ENCODE measurements around the gene TNNI3K. TPM values are rescaled to one million over a fixed set of nuclear protein-coding genes. Genes with fewer than 3 reads are reported as not detected.

TNNI3K gene
- total RNA-seq, 1 donor from 2014 or later: not detected

DNA sequence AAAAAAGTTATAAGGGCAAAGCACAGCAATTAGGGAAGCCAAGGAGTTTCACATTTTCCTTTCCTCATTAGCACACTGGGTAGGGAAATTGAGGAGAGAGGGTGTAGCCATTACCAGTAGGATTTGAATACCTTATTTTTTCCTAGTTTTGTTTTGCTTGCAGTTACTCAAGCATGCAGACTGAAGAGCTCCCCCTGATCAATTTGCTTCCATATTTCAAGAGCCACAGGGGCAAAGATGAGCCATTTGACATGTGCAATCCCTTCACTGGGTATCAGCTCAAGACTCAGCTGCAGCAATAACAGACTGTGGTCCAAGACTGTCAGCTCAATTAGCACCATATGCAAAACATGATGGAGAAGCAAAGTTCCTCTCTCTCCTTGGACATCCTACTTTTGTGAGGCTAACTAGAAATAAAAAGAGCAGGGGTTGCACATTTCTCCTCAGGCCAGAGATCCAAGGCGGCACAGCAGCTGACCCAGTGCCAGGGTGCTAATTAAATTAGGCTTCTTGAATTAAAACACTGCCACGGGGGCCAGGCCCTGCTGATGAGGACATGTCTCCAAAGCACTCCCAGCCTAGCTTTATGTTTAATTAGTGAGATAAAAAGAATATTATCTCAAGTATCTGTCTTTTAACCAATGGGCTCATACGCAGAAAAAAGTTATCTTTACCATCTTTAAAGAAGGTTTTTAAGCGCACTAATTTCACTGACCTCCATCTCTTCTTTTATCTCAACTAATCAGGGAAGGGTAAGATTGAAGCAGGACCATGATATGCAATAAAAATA is 314.0 kb downstream of the TNNI3K start:
- H3K27me3 Mint-ChIP-seq (ENCODE audit: unreplicated experiment): peaks cover 3% of the 10 kb centered on the region
- TF ChIP-seq, protein P1, sequence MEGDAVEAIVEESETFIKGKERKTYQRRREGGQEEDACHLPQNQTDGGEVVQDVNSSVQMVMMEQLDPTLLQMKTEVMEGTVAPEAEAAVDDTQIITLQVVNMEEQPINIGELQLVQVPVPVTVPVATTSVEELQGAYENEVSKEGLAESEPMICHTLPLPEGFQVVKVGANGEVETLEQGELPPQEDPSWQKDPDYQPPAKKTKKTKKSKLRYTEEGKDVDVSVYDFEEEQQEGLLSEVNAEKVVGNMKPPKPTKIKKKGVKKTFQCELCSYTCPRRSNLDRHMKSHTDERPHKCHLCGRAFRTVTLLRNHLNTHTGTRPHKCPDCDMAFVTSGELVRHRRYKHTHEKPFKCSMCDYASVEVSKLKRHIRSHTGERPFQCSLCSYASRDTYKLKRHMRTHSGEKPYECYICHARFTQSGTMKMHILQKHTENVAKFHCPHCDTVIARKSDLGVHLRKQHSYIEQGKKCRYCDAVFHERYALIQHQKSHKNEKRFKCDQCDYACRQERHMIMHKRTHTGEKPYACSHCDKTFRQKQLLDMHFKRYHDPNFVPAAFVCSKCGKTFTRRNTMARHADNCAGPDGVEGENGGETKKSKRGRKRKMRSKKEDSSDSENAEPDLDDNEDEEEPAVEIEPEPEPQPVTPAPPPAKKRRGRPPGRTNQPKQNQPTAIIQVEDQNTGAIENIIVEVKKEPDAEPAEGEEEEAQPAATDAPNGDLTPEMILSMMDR (IDR thresholded peaks at IDR 0.05; ENCODE audit: partially characterized antibody, unreplicated experiment): no peak
- DNase-seq: no peak
- H3K36me3 Mint-ChIP-seq (ENCODE audit: unreplicated experiment): no peaks in the 10 kb centered on the region
- peaks cover 14% of the 10 kb centered on the region for H3K4me1 Mint-ChIP-seq (ENCODE audit: low read depth, unreplicated experiment)
- H3K27ac Mint-ChIP-seq (ENCODE audit: unreplicated experiment): no peak overlapping the region
- no peak overlapping the region for H3K4me3 Mint-ChIP-seq (ENCODE audit: unreplicated experiment)
- no peaks in the 10 kb centered on the region for H3K9me3 Mint-ChIP-seq (ENCODE audit: unreplicated experiment)

- Mint-ChIP-seq H3K27me3 (ENCODE audit: unreplicated experiment) (peaks cover 3% of the 10 kb centered on the region), H3K9me3 (ENCODE audit: unreplicated experiment) (peaks cover 3% of the 10 kb centered on the region), H3K36me3 (ENCODE audit: unreplicated experiment) (no peaks in the 10 kb centered on the region), H3K27ac (ENCODE audit: unreplicated experiment) (no peak overlapping the region), H3K4me3 (ENCODE audit: unreplicated experiment) (no peak overlapping the region), H3K4me1 (ENCODE audit: low read depth, unreplicated experiment) (peaks cover 14% of the 10 kb centered on the region)
- DNase-seq: no peak
- TF ChIP-seq, protein P1 (IDR thresholded peaks at IDR 0.05; ENCODE audit: partially characterized antibody, unreplicated experiment): no peak
These were observed 314.7 kb downstream of the TNNI3K start for GRCh38 chr1:74549932-74550331.

GRCh38 chr1:74570797-74571492 is 335.8 kb downstream of the TNNI3K start:
- no peak overlapping the region for H3K27ac Mint-ChIP-seq (ENCODE audit: unreplicated experiment)
- H3K4me1 Mint-ChIP-seq (ENCODE audit: low read depth, unreplicated experiment): peaks cover 16% of the 10 kb centered on the region
- no peaks in the 10 kb centered on the region for H3K36me3 Mint-ChIP-seq (ENCODE audit: unreplicated experiment)
- peaks cover 4% of the 10 kb centered on the region for H3K27me3 Mint-ChIP-seq (ENCODE audit: unreplicated experiment)
- H3K9me3 Mint-ChIP-seq (ENCODE audit: unreplicated experiment): no peaks in the 10 kb centered on the region
- peak; percentile 72 for DNase-seq
- no peak overlapping the region for H3K4me3 Mint-ChIP-seq (ENCODE audit: unreplicated experiment)
- TF ChIP-seq, protein P1 (IDR thresholded peaks at IDR 0.05; ENCODE audit: partially characterized antibody, unreplicated experiment): no peak

DNA sequence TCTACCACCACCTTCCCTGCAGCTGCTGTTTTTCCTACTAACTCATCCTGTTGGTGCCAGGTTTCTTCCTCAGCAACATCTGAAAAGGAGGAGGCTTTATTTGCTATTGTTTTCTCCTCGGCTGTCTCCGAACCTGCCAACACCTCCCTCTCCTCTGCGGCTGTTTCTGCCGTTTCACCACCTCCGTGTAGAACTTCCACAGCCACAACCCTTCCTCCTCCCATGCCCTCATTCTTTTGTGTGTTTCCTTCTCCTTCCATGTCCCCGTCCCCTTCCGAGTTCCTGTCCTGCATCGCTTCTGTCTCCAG is 336.3 kb downstream of the TNNI3K start:
- TF ChIP-seq, protein P1 (IDR thresholded peaks at IDR 0.05; ENCODE audit: partially characterized antibody, unreplicated experiment): no peak
- Mint-ChIP-seq H3K27ac (ENCODE audit: unreplicated experiment) (no peak overlapping the region), H3K27me3 (ENCODE audit: unreplicated experiment) (peaks cover 4% of the 10 kb centered on the region), H3K36me3 (ENCODE audit: unreplicated experiment) (no peaks in the 10 kb centered on the region), H3K9me3 (ENCODE audit: unreplicated experiment) (no peaks in the 10 kb centered on the region), H3K4me1 (ENCODE audit: low read depth, unreplicated experiment) (peaks cover 15% of the 10 kb centered on the region), H3K4me3 (ENCODE audit: unreplicated experiment) (no peak overlapping the region)
- no peak for DNase-seq

DNA sequence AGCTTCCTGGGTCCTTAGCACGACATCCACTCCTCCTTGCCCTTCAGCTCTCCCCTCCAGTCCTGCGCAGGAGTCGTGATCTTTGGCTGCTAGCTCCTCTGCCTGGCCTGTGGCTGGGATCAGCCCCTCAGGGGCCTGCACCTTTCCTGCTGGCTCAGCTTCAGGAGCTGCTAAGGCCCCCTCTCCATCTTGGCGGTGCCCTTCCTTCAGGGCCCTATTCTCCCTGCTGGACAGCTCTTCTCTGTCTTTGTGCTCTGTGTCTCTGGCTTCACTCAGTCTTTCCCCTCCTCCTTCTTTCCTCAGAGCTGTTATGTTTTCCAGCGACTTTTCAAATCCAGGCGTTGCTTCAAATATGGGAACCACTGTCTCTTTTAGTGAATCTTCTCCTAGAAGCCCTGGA is 336.7 kb downstream of the TNNI3K start:
- Mint-ChIP-seq H3K9me3 (ENCODE audit: unreplicated experiment) (no peaks in the 10 kb centered on the region), H3K4me3 (ENCODE audit: unreplicated experiment) (no peak overlapping the region), H3K4me1 (ENCODE audit: low read depth, unreplicated experiment) (peaks cover 15% of the 10 kb centered on the region), H3K36me3 (ENCODE audit: unreplicated experiment) (no peaks in the 10 kb centered on the region), H3K27me3 (ENCODE audit: unreplicated experiment) (peaks cover 4% of the 10 kb centered on the region), H3K27ac (ENCODE audit: unreplicated experiment) (no peak overlapping the region)
- TF ChIP-seq, protein P1 (IDR thresholded peaks at IDR 0.05; ENCODE audit: partially characterized antibody, unreplicated experiment): no peak
- DNase-seq: no peak
